ENCODE measurements around the gene S100A8. TPM values are rescaled to one million over a fixed set of nuclear protein-coding genes. Genes with fewer than 3 reads are reported as not detected.

S100A8 gene
- total RNA-seq, 1 donor from 2014 or later = not detected

GRCh38 chr1:153357076-153357852 is 33.6 kb downstream of the S100A8 start:
- Mint-ChIP-seq H3K27me3 (ENCODE audit: low read depth, unreplicated experiment) (peaks cover 43% of the 10 kb centered on the region), H3K36me3 (ENCODE audit: low read depth, unreplicated experiment) (peaks cover 1% of the 10 kb centered on the region), H3K27ac (ENCODE audit: unreplicated experiment) (no peak overlapping the region), H3K4me3 (ENCODE audit: unreplicated experiment) (no peak overlapping the region), H3K9me3 (ENCODE audit: unreplicated experiment) (no peaks in the 10 kb centered on the region), H3K4me1 (ENCODE audit: low read depth, unreplicated experiment) (no peaks in the 10 kb centered on the region)
- Histone ChIP-seq H4K20me1 (ENCODE audit: insufficient read depth, low read length) (no peaks in the 10 kb centered on the region), H3K79me2 (ENCODE audit: insufficient read depth, low read length) (no peaks in the 10 kb centered on the region), H3K9ac (ENCODE audit: low read length) (no peak overlapping the region), H3K4me2 (ENCODE audit: low read length) (no peak overlapping the region), H3K9me3 (ENCODE audit: insufficient read depth, low read depth, low read length) (no peaks in the 10 kb centered on the region), H3K4me3 (ENCODE audit: insufficient read depth, low read depth, low read length) (no peak overlapping the region), H3K36me3 (ENCODE audit: insufficient read depth, low read length) (no peaks in the 10 kb centered on the region), H3K4me1 (ENCODE audit: insufficient read depth, low read length) (no peaks in the 10 kb centered on the region), H2AFZ (ENCODE audit: low read depth, low read length) (no peak overlapping the region), H3K27ac (ENCODE audit: low read depth, low read length) (no peak overlapping the region), H3K27me3 (ENCODE audit: insufficient read depth, low read length) (no peaks in the 10 kb centered on the region)
- TF ChIP-seq CTCF (IDR thresholded peaks at IDR 0.05; ENCODE audit: insufficient read depth, low read depth, low read length) = no peak
- TF ChIP-seq EZH2 (IDR thresholded peaks at IDR 0.05; ENCODE audit: insufficient read depth, low read length) = no peak
- FAIRE-seq (no peak), DNase-seq (ENCODE audit: low read depth) (no peak)

GRCh38 chr1:153356392-153357075 is 34.3 kb downstream of the S100A8 start:
- Mint-ChIP-seq H3K4me1 (ENCODE audit: low read depth, unreplicated experiment) (no peaks in the 10 kb centered on the region), H3K9me3 (ENCODE audit: unreplicated experiment) (no peaks in the 10 kb centered on the region), H3K4me3 (ENCODE audit: unreplicated experiment) (no peak overlapping the region), H3K27ac (ENCODE audit: unreplicated experiment) (no peak overlapping the region), H3K36me3 (ENCODE audit: low read depth, unreplicated experiment) (peaks cover 1% of the 10 kb centered on the region), H3K27me3 (ENCODE audit: low read depth, unreplicated experiment) (peaks cover 40% of the 10 kb centered on the region)
- no peak overlapping the region for H3K27ac ChIP-seq (ENCODE audit: low read depth, low read length)
- H3K4me2 ChIP-seq (ENCODE audit: low read length) = no peak overlapping the region
- no peak overlapping the region for H2AFZ ChIP-seq (ENCODE audit: low read depth, low read length)
- H3K36me3 ChIP-seq (ENCODE audit: insufficient read depth, low read length) = no peaks in the 10 kb centered on the region
- no peaks in the 10 kb centered on the region for H3K27me3 ChIP-seq (ENCODE audit: insufficient read depth, low read length)
- no peak overlapping the region for H3K4me3 ChIP-seq (ENCODE audit: insufficient read depth, low read depth, low read length)
- no peaks in the 10 kb centered on the region for H3K9me3 ChIP-seq (ENCODE audit: insufficient read depth, low read depth, low read length)
- DNase-seq (ENCODE audit: low read depth) = no peak
- no peaks in the 10 kb centered on the region for H4K20me1 ChIP-seq (ENCODE audit: insufficient read depth, low read length)
- H3K9ac ChIP-seq (ENCODE audit: low read length) = no peak overlapping the region
- TF ChIP-seq EZH2 (IDR thresholded peaks at IDR 0.05; ENCODE audit: insufficient read depth, low read length) (no peak), CTCF (IDR thresholded peaks at IDR 0.05; ENCODE audit: insufficient read depth, low read depth, low read length) (no peak)
- FAIRE-seq = no peak
- H3K79me2 ChIP-seq (ENCODE audit: insufficient read depth, low read length) = no peaks in the 10 kb centered on the region
- no peaks in the 10 kb centered on the region for H3K4me1 ChIP-seq (ENCODE audit: insufficient read depth, low read length)
